KMS-11 (cell line): ENCODE measurements around the gene OBSCN.

Experiments
- H2AFZ ChIP-seq: fragments of 200-600 bp; sonication (generic); 2 replicates; pipeline ENCODE4 v1.6.1; 2016; ENCODE audit warnings: antibody characterized with exemption, mixed run types, low read depth
- H3K27ac ChIP-seq: fragments of 200-600 bp; sonication (generic); 2 replicates; pipeline ENCODE4 v1.6.1; 2016; ENCODE audit warnings: mild to moderate bottlenecking, mixed run types
- H3K27me3 ChIP-seq: fragments of 200-600 bp; sonication (generic); 2 replicates; pipeline ENCODE4 v1.6.1; 2017; ENCODE audit warnings: mild to moderate bottlenecking, low read depth, mixed run types, moderate library complexity; ENCODE audit not compliant: insufficient read depth
- H3K36me3 ChIP-seq: fragments of 200-600 bp; sonication (generic); 2 replicates; pipeline ENCODE4 v1.6.1; 2017; ENCODE audit warnings: mild to moderate bottlenecking, mixed run types; ENCODE audit not compliant: insufficient read depth
- H3K4me1 ChIP-seq: fragments of 200-600 bp; sonication (generic); 2 replicates; pipeline ENCODE4 v1.6.1; 2016; ENCODE audit warnings: mild to moderate bottlenecking, low read depth, mixed run types; ENCODE audit not compliant: poor library complexity, severe bottlenecking
- H3K4me2 ChIP-seq: fragments of 200-600 bp; sonication (generic); 2 replicates; pipeline ENCODE4 v1.7.0; 2016; ENCODE audit warnings: mild to moderate bottlenecking, mixed run types
- H3K4me3 ChIP-seq: fragments of 200-600 bp; sonication (generic); IDR thresholded peaks from 2 replicates; pipeline ENCODE4 v1.6.1; 2017; ENCODE audit warnings: low read depth, low read length, mixed read lengths; ENCODE audit not compliant: insufficient read depth
- H3K79me2 ChIP-seq: fragments of 200-600 bp; sonication (generic); 2 replicates; pipeline ENCODE4 v1.6.1; 2016; ENCODE audit warnings: low read depth, mixed run types; ENCODE audit not compliant: insufficient read depth
- H3K9ac ChIP-seq: fragments of 200-600 bp; sonication (generic); 2 replicates; pipeline ENCODE4 v1.6.1; 2016; ENCODE audit warnings: mild to moderate bottlenecking, mixed run types
- H4K20me1 ChIP-seq: fragments of 200-600 bp; sonication (generic); 2 replicates; pipeline ENCODE4 v1.6.1; 2016; ENCODE audit warnings: mild to moderate bottlenecking, mixed run types; ENCODE audit not compliant: insufficient read depth
- TF ChIP-seq, protein P1 (sequence below): fragments of 200-600 bp; sonication (generic); conservative IDR thresholded peaks from 2 replicates; pipeline ENCODE4 v1.6.1; 2017; ENCODE audit warnings: low read depth, mild to moderate bottlenecking, antibody characterized with exemption, low read length, moderate library complexity, mixed read lengths

Gene OBSCN

DNA sequence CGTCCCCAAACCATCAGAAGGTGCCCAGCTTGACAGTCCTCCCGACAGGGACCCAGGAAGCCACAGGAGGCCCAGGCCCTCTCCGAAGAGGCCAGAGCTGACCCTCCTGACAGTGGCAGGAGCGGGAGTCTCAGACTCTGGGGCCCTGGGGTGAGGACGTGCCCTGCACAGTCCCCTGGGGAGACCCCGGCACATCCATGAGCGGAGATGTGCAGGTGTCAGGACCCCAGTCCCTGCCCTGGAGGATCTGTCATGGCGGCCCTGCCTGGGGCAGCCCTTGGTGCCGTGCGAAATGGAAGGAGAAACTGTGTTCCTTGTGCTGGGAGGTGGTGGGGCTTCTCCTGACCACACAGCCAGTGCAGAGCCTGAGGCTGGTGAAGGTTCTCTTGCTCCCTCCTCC is 55.8 kb downstream of the OBSCN start:
- H3K27me3 ChIP-seq = no peaks in the 10 kb centered on the region
- no peaks in the 10 kb centered on the region for H3K4me1 ChIP-seq
- no peak overlapping the region for H3K4me3 ChIP-seq
- H3K79me2 ChIP-seq = no peaks in the 10 kb centered on the region
- no peak overlapping the region for H3K9ac ChIP-seq
- no peaks in the 10 kb centered on the region for H4K20me1 ChIP-seq
- TF ChIP-seq, protein P1, sequence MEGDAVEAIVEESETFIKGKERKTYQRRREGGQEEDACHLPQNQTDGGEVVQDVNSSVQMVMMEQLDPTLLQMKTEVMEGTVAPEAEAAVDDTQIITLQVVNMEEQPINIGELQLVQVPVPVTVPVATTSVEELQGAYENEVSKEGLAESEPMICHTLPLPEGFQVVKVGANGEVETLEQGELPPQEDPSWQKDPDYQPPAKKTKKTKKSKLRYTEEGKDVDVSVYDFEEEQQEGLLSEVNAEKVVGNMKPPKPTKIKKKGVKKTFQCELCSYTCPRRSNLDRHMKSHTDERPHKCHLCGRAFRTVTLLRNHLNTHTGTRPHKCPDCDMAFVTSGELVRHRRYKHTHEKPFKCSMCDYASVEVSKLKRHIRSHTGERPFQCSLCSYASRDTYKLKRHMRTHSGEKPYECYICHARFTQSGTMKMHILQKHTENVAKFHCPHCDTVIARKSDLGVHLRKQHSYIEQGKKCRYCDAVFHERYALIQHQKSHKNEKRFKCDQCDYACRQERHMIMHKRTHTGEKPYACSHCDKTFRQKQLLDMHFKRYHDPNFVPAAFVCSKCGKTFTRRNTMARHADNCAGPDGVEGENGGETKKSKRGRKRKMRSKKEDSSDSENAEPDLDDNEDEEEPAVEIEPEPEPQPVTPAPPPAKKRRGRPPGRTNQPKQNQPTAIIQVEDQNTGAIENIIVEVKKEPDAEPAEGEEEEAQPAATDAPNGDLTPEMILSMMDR = no peak
- H3K4me2 ChIP-seq = no peak overlapping the region
- H3K36me3 ChIP-seq = no peaks in the 10 kb centered on the region
- H2AFZ ChIP-seq = no peak overlapping the region
- H3K27ac ChIP-seq = no peak overlapping the region

DNA sequence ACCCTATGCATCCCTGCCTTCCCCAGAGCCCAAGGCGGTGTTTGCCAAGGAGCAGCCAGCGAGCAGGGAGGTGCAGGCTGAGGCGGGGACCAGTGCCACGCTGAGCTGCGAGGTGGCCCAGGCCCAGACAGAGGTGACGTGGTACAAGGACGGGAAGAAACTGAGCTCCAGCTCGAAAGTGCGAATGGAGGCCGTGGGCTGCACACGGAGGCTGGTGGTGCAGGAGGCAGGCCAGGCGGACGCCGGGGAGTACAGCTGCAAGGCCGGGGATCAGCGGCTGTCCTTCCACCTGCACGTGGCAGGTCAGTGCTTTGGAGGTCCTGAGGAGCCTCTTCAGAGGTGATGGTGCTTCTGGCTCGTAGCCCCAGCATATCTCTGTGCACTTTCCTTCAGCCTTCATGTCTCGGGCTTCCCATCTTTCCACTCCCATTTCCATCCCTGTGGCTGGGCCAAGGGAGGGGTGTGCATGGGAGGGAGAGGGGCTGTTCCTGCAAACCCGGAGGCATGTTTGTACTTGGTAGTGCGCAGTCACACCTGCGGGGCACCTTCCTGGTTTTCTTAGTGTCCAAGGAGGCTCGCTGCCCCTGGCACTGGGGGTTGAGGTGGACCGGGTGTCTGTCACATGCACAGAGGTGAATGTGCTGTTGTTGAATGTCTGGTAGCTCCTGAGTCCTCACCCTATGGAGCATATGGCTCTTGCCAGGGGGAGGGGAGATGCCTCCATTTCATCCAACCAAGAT is 56.4 kb downstream of the OBSCN start:
- Histone ChIP-seq H3K79me2 (no peaks in the 10 kb centered on the region), H3K4me3 (no peak overlapping the region), H3K4me2 (no peak overlapping the region), H3K4me1 (no peaks in the 10 kb centered on the region), H4K20me1 (no peaks in the 10 kb centered on the region), H2AFZ (no peak overlapping the region), H3K27me3 (no peaks in the 10 kb centered on the region), H3K27ac (no peak overlapping the region), H3K36me3 (no peaks in the 10 kb centered on the region), H3K9ac (no peak overlapping the region)
- TF ChIP-seq, protein P1 = no peak

DNA sequence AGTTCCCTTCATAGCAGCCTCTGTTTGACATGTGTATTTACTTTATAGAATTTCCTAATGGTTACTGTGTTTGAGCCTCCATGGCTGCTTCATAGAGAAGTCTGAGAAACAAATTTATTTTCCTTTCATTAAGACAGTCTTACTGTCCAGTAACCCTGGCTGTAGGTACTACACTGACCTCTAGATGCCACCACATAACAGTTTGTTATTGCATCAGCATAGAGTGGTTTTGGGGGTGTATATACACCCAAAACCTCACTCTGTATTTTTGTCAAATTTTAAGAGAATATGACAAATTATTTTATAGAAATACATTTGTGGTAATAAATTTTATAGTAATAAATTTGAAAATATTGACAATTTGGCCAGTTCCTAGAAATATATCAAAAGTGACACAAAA is 57.3 kb downstream of the OBSCN start:
- Histone ChIP-seq H3K9ac (no peak overlapping the region), H3K4me3 (no peak overlapping the region), H3K4me2 (no peak overlapping the region), H3K27ac (no peak overlapping the region), H3K79me2 (no peaks in the 10 kb centered on the region), H2AFZ (no peak overlapping the region), H3K36me3 (no peaks in the 10 kb centered on the region), H4K20me1 (no peaks in the 10 kb centered on the region), H3K27me3 (no peaks in the 10 kb centered on the region), H3K4me1 (no peaks in the 10 kb centered on the region)
- TF ChIP-seq, protein P1 = no peak

DNA sequence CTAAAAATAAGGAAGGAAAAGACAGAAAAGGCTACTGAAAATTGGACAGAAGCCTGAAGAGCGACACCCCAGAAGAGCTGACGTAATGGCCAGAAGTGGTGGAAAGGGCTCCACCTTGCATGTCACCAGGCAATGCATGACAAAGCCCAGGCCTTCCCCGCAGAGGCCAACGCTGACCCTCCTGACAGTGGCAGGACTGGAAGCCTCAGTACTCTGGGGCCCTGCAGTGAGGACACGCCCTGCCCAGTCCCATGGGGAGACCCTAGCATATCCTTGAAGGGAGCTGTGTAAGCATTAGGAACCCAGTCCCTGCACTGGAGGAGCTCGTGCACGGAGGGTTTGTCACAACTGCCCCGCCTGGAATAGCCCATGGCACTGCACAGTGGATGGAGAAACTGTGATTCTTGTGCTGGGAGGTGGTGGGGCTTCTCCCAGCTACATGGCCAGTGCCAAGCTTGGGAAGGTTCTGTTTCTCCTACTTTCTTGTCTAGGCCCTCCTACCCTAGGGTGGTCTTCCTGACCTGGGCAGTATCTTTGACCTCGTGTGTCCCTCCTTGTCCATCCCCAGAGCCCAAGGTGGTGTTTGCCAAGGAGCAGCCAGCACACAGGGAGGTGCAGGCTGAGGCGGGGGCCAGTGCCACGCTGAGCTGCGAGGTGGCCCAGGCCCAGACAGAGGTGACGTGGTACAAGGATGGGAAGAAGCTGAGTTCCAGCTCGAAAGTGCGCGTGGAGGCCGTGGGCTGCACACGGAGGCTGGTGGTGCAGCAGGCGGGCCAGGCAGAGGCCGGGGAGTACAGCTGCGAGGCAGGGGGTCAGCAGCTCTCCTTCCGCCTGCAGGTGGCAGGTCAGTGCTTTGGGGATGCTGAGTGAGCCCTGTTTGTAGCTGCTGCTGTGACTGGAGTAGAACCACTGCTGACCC is 60.4 kb downstream of the OBSCN start:
- H3K4me1 ChIP-seq = no peaks in the 10 kb centered on the region
- TF ChIP-seq, protein P1 = no peak
- no peaks in the 10 kb centered on the region for H3K79me2 ChIP-seq
- no peak overlapping the region for H2AFZ ChIP-seq
- no peaks in the 10 kb centered on the region for H3K27me3 ChIP-seq
- no peak overlapping the region for H3K4me2 ChIP-seq
- H3K27ac ChIP-seq = no peak overlapping the region
- H3K4me3 ChIP-seq = no peak overlapping the region
- H3K9ac ChIP-seq = no peak overlapping the region
- H4K20me1 ChIP-seq = no peaks in the 10 kb centered on the region
- no peaks in the 10 kb centered on the region for H3K36me3 ChIP-seq
